Prostate gland (tissue), 2 donors: ENCODE results near the gene MTHFD2.

Source experiments
- CTCF ChIP-seq, 4 experiments: fragments of 200-600 bp in 2 of 4; fragments of 450-650 bp in 2 of 4; sonication (generic) in 2 of 4; IDR thresholded peaks; 1 replicate in 3 of 4; 2 replicates in 1 of 4; pipeline ENCODE4 v1.5.1; 2016 to 2019; ENCODE audit warnings: antibody characterized with exemption in 4 of 4, mild to moderate bottlenecking in 2 of 4, moderate library complexity in 2 of 4
- POLR2A ChIP-seq: fragments of 450-650 bp; IDR thresholded peaks from one replicate; pipeline ENCODE4 v1.6.1; 2016; ENCODE audit warnings: antibody characterized with exemption, mild to moderate bottlenecking
- POLR2AphosphoS5 ChIP-seq: sonication (generic); formaldehyde crosslinking; IDR thresholded peaks from one replicate; pipeline ENCODE4 v1.6.1; 2017; ENCODE audit warnings: antibody characterized with exemption

- TF ChIP-seq POLR2AphosphoS5: no peak
- no peak for TF ChIP-seq CTCF (IDR thresholded peaks at IDR 0.05)
- TF ChIP-seq POLR2A: no peak
These were observed 14.4 kb downstream of the MTHFD2 start for GRCh38 chr2:74212702-74213410.
